IMR-90 (cell line): ENCODE results near the gene CALML3.
"Not testable (repeated sequence)": the region's sequence is repeated elsewhere in the genome, so short reads cannot be mapped to it uniquely, and the experiment has no call there.

Experiments used
- CEBPB ChIP-seq: IDR thresholded peaks from 2 replicates; pipeline ENCODE4 v1.6.1; 2012; ENCODE audit warnings: low read depth, low read length, improper control_type of control experiment
- MAFK ChIP-seq: IDR thresholded peaks from 2 replicates; pipeline ENCODE4 v1.6.1; 2012; ENCODE audit warnings: low read depth, low read length, improper control_type of control experiment
- NFE2L2 ChIP-seq: fragments of 150-350 bp; IDR thresholded peaks from 2 replicates; pipeline ENCODE4 v1.6.1; 2016; ENCODE audit warnings: low read depth, mild to moderate bottlenecking, low read length
- POLR2A ChIP-seq: IDR thresholded peaks from 2 replicates; pipeline ENCODE4 v1.6.1; 2012; ENCODE audit warnings: mild to moderate bottlenecking, low read depth, low read length
- RAD21 ChIP-seq: IDR thresholded peaks from 2 replicates; pipeline ENCODE4 v1.6.1; 2012; ENCODE audit warnings: low read length, improper control_type of control experiment
- TF ChIP-seq, protein P1 (sequence below): conservative IDR thresholded peaks from 2 replicates; pipeline ENCODE4 v1.5.1; 2012; ENCODE audit warnings: mild to moderate bottlenecking, low read depth, low read length, improper control_type of control experiment
- TF ChIP-seq, protein P2 (sequence below): fragments of 150-350 bp; IDR thresholded peaks from 2 replicates; pipeline ENCODE4 v1.6.1; 2016; ENCODE audit warnings: low read depth, mild to moderate bottlenecking, low read length, moderate library complexity, borderline replicate concordance

- TF ChIP-seq, protein P1, sequence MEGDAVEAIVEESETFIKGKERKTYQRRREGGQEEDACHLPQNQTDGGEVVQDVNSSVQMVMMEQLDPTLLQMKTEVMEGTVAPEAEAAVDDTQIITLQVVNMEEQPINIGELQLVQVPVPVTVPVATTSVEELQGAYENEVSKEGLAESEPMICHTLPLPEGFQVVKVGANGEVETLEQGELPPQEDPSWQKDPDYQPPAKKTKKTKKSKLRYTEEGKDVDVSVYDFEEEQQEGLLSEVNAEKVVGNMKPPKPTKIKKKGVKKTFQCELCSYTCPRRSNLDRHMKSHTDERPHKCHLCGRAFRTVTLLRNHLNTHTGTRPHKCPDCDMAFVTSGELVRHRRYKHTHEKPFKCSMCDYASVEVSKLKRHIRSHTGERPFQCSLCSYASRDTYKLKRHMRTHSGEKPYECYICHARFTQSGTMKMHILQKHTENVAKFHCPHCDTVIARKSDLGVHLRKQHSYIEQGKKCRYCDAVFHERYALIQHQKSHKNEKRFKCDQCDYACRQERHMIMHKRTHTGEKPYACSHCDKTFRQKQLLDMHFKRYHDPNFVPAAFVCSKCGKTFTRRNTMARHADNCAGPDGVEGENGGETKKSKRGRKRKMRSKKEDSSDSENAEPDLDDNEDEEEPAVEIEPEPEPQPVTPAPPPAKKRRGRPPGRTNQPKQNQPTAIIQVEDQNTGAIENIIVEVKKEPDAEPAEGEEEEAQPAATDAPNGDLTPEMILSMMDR, result not testable (repeated sequence)
- TF ChIP-seq NFE2L2, RAD21, CEBPB, POLR2A, MAFK: not testable (repeated sequence)
- TF ChIP-seq, protein P2, sequence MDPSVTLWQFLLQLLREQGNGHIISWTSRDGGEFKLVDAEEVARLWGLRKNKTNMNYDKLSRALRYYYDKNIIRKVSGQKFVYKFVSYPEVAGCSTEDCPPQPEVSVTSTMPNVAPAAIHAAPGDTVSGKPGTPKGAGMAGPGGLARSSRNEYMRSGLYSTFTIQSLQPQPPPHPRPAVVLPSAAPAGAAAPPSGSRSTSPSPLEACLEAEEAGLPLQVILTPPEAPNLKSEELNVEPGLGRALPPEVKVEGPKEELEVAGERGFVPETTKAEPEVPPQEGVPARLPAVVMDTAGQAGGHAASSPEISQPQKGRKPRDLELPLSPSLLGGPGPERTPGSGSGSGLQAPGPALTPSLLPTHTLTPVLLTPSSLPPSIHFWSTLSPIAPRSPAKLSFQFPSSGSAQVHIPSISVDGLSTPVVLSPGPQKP, result not testable (repeated sequence)
Measured at GRCh38 chr10:5475088-5475487, 49.7 kb upstream of the CALML3 start.
